HepG2 (cell line): ENCODE data around the gene RNU7-1. TPM values are rescaled to one million over a fixed set of nuclear protein-coding genes. Genes with fewer than 3 reads are reported as not detected.

Source experiments
- ATAC-seq: fragments of 200-7000 bp; cut with Tn5 transposase; 3 replicates; pipeline ENCODE4 v1.9.1; 2020; ENCODE audit warnings: mild to moderate bottlenecking, moderate library complexity
- BruUV-seq: library from RNA; stranded (reverse); fragments of 400-500 nt; replicated peaks from 2 replicates; lab custom pipeline; 2021; lab: Mats Ljungman, UMichigan
- CTCF ChIA-PET: fragments of 300-600 bp; formaldehyde crosslinking; extraction: SDS; loops from one replicate; lab custom pipeline; 2021; ENCODE audit warnings: low total read pairs, inconsistent platforms, low intra/inter-chr PET ratio; lab: Yijun Ruan, JAX
- POLR2A ChIA-PET: fragments of 350-600 bp; sonication (Branson Sonifier 250); formaldehyde crosslinking; loops from one replicate; lab custom pipeline; 2020; ENCODE audit warnings: antibody characterized with exemption, inconsistent platforms; lab: Yijun Ruan, JAX
- DNase-seq: peaks from one replicate; pipeline ENCODE4 v3.0.0-alpha.2; 2015; ENCODE audit warnings: low spot score
- FAIRE-seq: peaks from 3 replicates; lab custom pipeline; 2011; peaks lifted over from hg19 to GRCh38; lab: Jason Lieb, UNC
- H2AFZ ChIP-seq: one replicate; pipeline ENCODE4 v1.6.1; 2011; ENCODE audit warnings: low read length, inconsistent platforms
- H3K27ac ChIP-seq: fragments of 300-600 bp; 3 replicates; pipeline ENCODE4 v1.8.0; 2011; ENCODE audit warnings: mixed run types, mild to moderate bottlenecking, mixed read lengths, low read length, inconsistent platforms; ENCODE audit not compliant: insufficient read depth; ENCODE audit errors: extremely low read length
- H3K27me3 ChIP-seq, 2 experiments: fragments of 200-600 bp in 1 of 2; 2 replicates in 1 of 2; 3 replicates in 1 of 2; pipeline versions ENCODE4 v1.6.0 to v1.8.0; 2011; ENCODE audit warnings: low read length in 2 of 2, mild to moderate bottlenecking in 2 of 2, moderate library complexity in 2 of 2, inconsistent platforms in 1 of 2; ENCODE audit not compliant: insufficient read depth in 2 of 2, control insufficient read depth in 1 of 2
- H3K36me3 ChIP-seq, 2 experiments: fragments of 200-600 bp in 1 of 2; replicated peaks in 1 of 2; 2 replicates in 1 of 2; 3 replicates in 1 of 2; pipeline versions ENCODE4 v1.5.1 to v1.8.0; 2011; ENCODE audit warnings: low read length in 2 of 2, inconsistent platforms in 1 of 2; ENCODE audit not compliant: insufficient read depth in 2 of 2, control insufficient read depth in 1 of 2
- H3K4me1 ChIP-seq: 2 replicates; pipeline ENCODE4 v1.5.1; 2012; ENCODE audit warnings: low read length, inconsistent platforms; ENCODE audit not compliant: insufficient read depth
- H3K4me2 ChIP-seq: 2 replicates; pipeline ENCODE4 v1.6.0; 2011; ENCODE audit warnings: low read depth, low read length, inconsistent platforms
- H3K4me3 ChIP-seq, 3 experiments: fragments of 200-600 bp in 1 of 3; sonication (generic), shearing (Covaris generic) in 1 of 3; replicated peaks in 1 of 3; 2 replicates each; pipeline ENCODE4 v1.5.1; 2011 to 2016; ENCODE audit warnings: low read length in 3 of 3, inconsistent platforms in 2 of 3, low read depth in 2 of 3, mild to moderate bottlenecking in 2 of 3, control low read depth in 1 of 3, mixed read lengths in 1 of 3; ENCODE audit not compliant: insufficient read depth in 1 of 3
- H3K79me2 ChIP-seq: one replicate; pipeline ENCODE4 v1.6.1; 2011; ENCODE audit warnings: low read length, inconsistent platforms; ENCODE audit not compliant: insufficient read depth
- H3K9ac ChIP-seq: 2 replicates; pipeline ENCODE4 v1.6.0; 2011; ENCODE audit warnings: mild to moderate bottlenecking, low read depth, low read length, inconsistent platforms; ENCODE audit not compliant: insufficient read depth
- H3K9me3 ChIP-seq: 2 replicates; pipeline ENCODE4 v1.5.1; 2012; ENCODE audit warnings: mild to moderate bottlenecking, low read length
- H4K20me1 ChIP-seq: 2 replicates; pipeline ENCODE4 v1.6.0; 2011; ENCODE audit warnings: inconsistent platforms, mild to moderate bottlenecking, low read length, moderate library complexity; ENCODE audit not compliant: insufficient read depth
- HNRNPL ChIP-seq: fragments of 200-400 bp; formaldehyde crosslinking; IDR thresholded peaks from 2 replicates; pipeline ENCODE4 v1.6.1; 2017; ENCODE audit warnings: mild to moderate bottlenecking, low read depth, low read length
- PATZ1 ChIP-seq: sonication (generic); formaldehyde crosslinking; IDR thresholded peaks from 2 replicates; pipeline ENCODE4 v1.4.0; 2020; ENCODE audit warnings: missing genetic modification reagents
- PHF21A ChIP-seq: sonication (generic); formaldehyde crosslinking; IDR thresholded peaks from 2 replicates; pipeline ENCODE4 v1.5.0; 2020; ENCODE audit warnings: mild to moderate bottlenecking, missing genetic modification reagents
- PRDM4 ChIP-seq: sonication (generic); formaldehyde crosslinking; IDR thresholded peaks from 2 replicates; pipeline ENCODE4 v1.9.0; 2021; ENCODE audit warnings: missing genetic modification reagents, borderline replicate concordance
- RFXANK ChIP-seq: IDR thresholded peaks from 2 replicates; pipeline ENCODE4 v1.6.1; 2016
- ZNF652 ChIP-seq: IDR thresholded peaks from 2 replicates; pipeline ENCODE4 v1.6.1; 2016; ENCODE audit warnings: low read depth, borderline replicate concordance
- ZNF740 ChIP-seq: sonication (generic); formaldehyde crosslinking; IDR thresholded peaks from 2 replicates; pipeline ENCODE4 v1.4.0; 2020; ENCODE audit warnings: missing genetic modification reagents
- WGBS: methylation state at CpG from one replicate; pipeline ENCODE4 v1.1.6; 2017; ENCODE audit warnings: low lambda C conversion rate; 5-methylcytosine and 5-hydroxymethylcytosine counted together
- in situ Hi-C: cut with HindIII; loops from 2 replicates; pipeline ENCODE4 v1.10.0; 2017; ENCODE audit warnings: low pct_unique_long_range_greater_than_20kb; ENCODE audit not compliant: extremely low pct_ligation_motif_present
- intact Hi-C: fragments of 100-400 bp; cut with micrococcal nuclease; formaldehyde crosslinking; loops from one replicate; pipeline ENCODE4 v1.10.0; 2022; ENCODE audit not compliant: unreplicated experiment
- polyA plus RNA-seq, 8 experiments: library from polyadenylated mRNA; depleted of rRNA in 3 of 8; stranded (reverse) in 7 of 8; unstranded in 1 of 8; fragments of >200 nt; fragmentation: Illumina TruSeq in 4 of 8; extraction: Trizol in 4 of 8; gene quantifications; 2 replicates each; pipeline versions ENCODE4 v1.2.1 to v1.2.3, GENCODE V29; 2011 to 2016; ENCODE audit warnings: low read depth in 4 of 8, missing spikeins in 1 of 8, mixed read lengths in 1 of 8; ENCODE audit not compliant: insufficient read depth in 1 of 8
- total RNA-seq, 5 experiments: library from RNA; depleted of rRNA; stranded (reverse); fragments of >200 nt; fragmentation: Illumina TruSeq; extraction: Trizol; gene quantifications; 2 replicates each; pipeline ENCODE4 v1.2.3, GENCODE V29; 2016; ENCODE audit warnings: low read depth in 1 of 5

The RNU7-1 gene
- total and polyA plus RNA-seq, 2 of the 13 experiments (the other 11 are each of a cell fraction or from before 2014, with no cell fraction given): not detected

DNA sequence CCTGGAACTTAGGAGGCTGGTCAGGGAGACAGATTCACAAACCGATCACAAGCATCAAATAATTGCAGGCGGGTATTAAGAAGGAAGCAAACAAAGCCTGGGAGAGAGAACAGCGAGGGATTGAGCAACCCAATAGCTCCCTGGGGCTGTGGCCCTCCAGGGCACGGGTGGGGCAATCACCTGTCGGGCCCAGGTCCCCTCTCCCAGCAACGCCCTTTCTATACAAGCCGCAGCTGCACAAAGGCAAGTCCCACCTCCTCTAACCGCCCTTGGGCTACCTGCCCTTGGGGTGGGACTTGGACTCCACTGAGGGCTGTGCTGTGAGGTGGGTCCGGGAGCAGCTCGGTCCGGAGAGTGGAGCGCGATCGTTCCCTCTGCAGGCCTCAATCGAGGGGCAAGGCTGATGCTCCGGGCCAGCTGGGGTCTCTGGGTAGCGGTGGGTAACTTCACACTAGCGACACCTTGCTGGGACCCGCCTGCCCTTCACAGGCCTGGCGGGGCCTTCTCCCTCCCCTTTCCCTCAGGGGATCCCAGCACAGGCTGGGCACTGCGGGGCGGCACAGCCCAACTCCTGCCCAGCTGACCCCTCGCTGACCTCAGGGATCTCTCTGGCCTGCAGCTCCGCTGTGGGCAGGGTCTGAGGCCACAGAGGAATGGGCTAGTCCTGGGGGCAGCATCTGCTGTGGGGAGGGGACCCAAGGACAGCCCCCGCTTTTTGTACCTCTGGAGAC is 18.8 kb downstream of the RNU7-1 start (continued):
- TF ChIP-seq PATZ1 (CRISPR knock-in tag) (peak; percentile 21; the same call in 1 of the 2 replicates), HNRNPL (peak; percentile 42; the same call in 1 of the 2 replicates), PHF21A (peak; percentile 15; the same call in 1 of the 2 replicates), PRDM4 (0 out of 2 replicates have a peak, but pooled peaks have one; percentile 41)

- Histone ChIP-seq H4K20me1 (no peaks in the 10 kb centered on the region; the same call in 1 of the 2 replicates), H3K36me3 (peaks cover 20 to 30% of the 10 kb centered on the region in 2 experiments), H2AFZ (no peak overlapping the region), H3K27ac (peak overlapping the region; percentile 76), H3K9ac (peak overlapping the region; percentile 77), H3K4me1 (peaks cover 45% of the 10 kb centered on the region), H3K27me3 (no peaks in the 10 kb centered on the region), H3K9me3 (no peaks in the 10 kb centered on the region), H3K79me2 (peaks cover 6% of the 10 kb centered on the region), H3K4me2 (no peak overlapping the region), H3K4me3 (no peak overlapping the region)
- BruUV-seq: no TSS peak
- 94% methylated on average over 27 of the region's 32 CpGs for WGBS
- ATAC-seq (no peak), FAIRE-seq (no peak), DNase-seq (no peak)
- in situ Hi-C loops (no loop called here), intact Hi-C loops (no loop called here)
- POLR2A ChIA-PET: interaction anchor here (0.8 to 8.0 kb wide), 7 partner anchors 17 to 95 kb away, joined by 3 to 180 read pairs (median 6); partner anchors contain the start of genes C12orf57, LPCAT3 and RNU7-1
- CTCF ChIA-PET: interaction anchor here (1.7 kb wide), 1 partner anchor 19 kb away, joined by 11 read pairs; the partner anchor contains the start of genes C12orf57 and RNU7-1
- TF ChIP-seq RFXANK (CRISPR knock-in tag): no peak
- peak; percentile 79 for TF ChIP-seq ZNF652 (CRISPR knock-in tag)
- TF ChIP-seq ZNF740 (CRISPR knock-in tag): peak; percentile 63; the same call in 1 of the 2 replicates
Measured at GRCh38 chr12:6963016-6963731, 19.6 kb downstream of the RNU7-1 start.
